GM20431 (cell line): ENCODE data around the gene TPM4.

Experiments
- in situ Hi-C: fragments of 300-500 bp; cut with MseI, MboI; formaldehyde crosslinking; loops from one replicate; pipeline ENCODE4 v1.15.0; 2020; ENCODE audit warnings: low sequenced_read_pairs; ENCODE audit not compliant: unreplicated experiment

Gene TPM4

GRCh38 chr19:16041299-16041990 lies 34.9 kb upstream of the TPM4 start:
- in situ Hi-C loops = no loop called here

GRCh38 chr19:16041991-16042386 lies 34.3 kb upstream of the TPM4 start:
- in situ Hi-C loops = no loop called here

- in situ Hi-C loops = no loop called here
Observed at GRCh38 chr19:16042533-16043085, 33.7 kb upstream of the TPM4 start.

- in situ Hi-C loops = no loop called here
Observed at GRCh38 chr19:16043156-16043757, 33.0 kb upstream of the TPM4 start.

GRCh38 chr19:16044746-16045145 lies 31.5 kb upstream of the TPM4 start:
- in situ Hi-C loops = no loop called here

GRCh38 chr19:16045171-16045570 lies 31.1 kb upstream of the TPM4 start:
- in situ Hi-C loops = no loop called here

- in situ Hi-C loops = no loop called here
Observed at GRCh38 chr19:16045893-16046292, 30.4 kb upstream of the TPM4 start.

GRCh38 chr19:16048583-16048982 lies 27.7 kb upstream of the TPM4 start:
- in situ Hi-C loops = no loop called here

- in situ Hi-C loops = no loop called here
Observed at GRCh38 chr19:16051254-16052025, 24.9 kb upstream of the TPM4 start.

GRCh38 chr19:16052353-16052752 lies 23.9 kb upstream of the TPM4 start:
- in situ Hi-C loops = no loop called here

GRCh38 chr19:16057062-16057461 lies 19.2 kb upstream of the TPM4 start:
- in situ Hi-C loops = no loop called here

GRCh38 chr19:16060294-16060693 lies 16.0 kb upstream of the TPM4 start:
- in situ Hi-C loops = loop anchor here (10.0 kb wide), 1 partner anchor 105 kb away; no protein-coding TSS in a partner anchor

- in situ Hi-C loops = loop anchor here (10.0 kb wide), 1 partner anchor 103 kb away; no protein-coding TSS in a partner anchor
Observed at GRCh38 chr19:16061943-16062342, 14.4 kb upstream of the TPM4 start.

GRCh38 chr19:16062789-16063188 lies 13.5 kb upstream of the TPM4 start:
- in situ Hi-C loops = loop anchor here (10.0 kb wide), 1 partner anchor 102 kb away; no protein-coding TSS in a partner anchor

GRCh38 chr19:16064209-16064889 lies 11.9 kb upstream of the TPM4 start:
- in situ Hi-C loops = loop anchor here (10.0 kb wide), 1 partner anchor 100 kb away; no protein-coding TSS in a partner anchor

GRCh38 chr19:16066611-16067104 lies 9.6 kb upstream of the TPM4 start:
- in situ Hi-C loops = loop anchor here (10.0 kb wide), 1 partner anchor 98 kb away; no protein-coding TSS in a partner anchor

GRCh38 chr19:16067205-16067938 lies 8.9 kb upstream of the TPM4 start:
- in situ Hi-C loops = loop anchor here (10.0 kb wide), 1 partner anchor 97 kb away; no protein-coding TSS in a partner anchor

- in situ Hi-C loops = loop anchor here (10.0 kb wide), 1 partner anchor 96 kb away; no protein-coding TSS in a partner anchor
Observed at GRCh38 chr19:16068696-16069259, 7.5 kb upstream of the TPM4 start.
